Measurements from ENCODE around the gene PGM2L1. TPM values are rescaled to one million over a fixed set of nuclear protein-coding genes. Genes with fewer than 3 reads are reported as not detected.
"Not testable (repeated sequence)": the region's sequence is repeated elsewhere in the genome, so short reads cannot be mapped to it uniquely, and the experiment has no call there.

Gene PGM2L1
- total RNA-seq, 1 donor from 2014 or later = 4.9 TPM

DNA sequence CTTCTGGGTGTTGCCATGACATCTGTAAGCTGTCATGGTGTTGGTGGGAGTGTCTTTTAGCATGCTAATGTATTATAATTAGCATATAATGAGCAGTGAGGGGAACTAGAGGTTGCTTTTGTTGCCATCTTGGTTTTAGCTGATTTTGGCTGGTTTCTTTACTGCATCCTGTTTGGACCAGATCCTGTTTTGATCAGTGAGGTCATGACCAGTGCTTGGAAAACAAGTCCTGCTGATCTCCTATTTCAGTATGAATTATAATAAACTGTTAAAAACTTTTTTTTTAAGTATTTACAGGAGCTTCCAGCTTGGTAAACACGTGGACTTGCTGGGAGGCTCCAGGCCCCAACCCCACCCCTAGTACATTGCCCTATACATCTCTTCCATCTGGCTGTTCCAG, 56.3 kb downstream of the PGM2L1 start:
- DNase-seq = no peak
- no peaks in the 10 kb centered on the region for H3K9me3 Mint-ChIP-seq
- no peak overlapping the region for H3K27ac Mint-ChIP-seq
- intact Hi-C loops (cut with micrococcal nuclease) = no loop called here
- peaks cover 2% of the 10 kb centered on the region for H3K4me1 Mint-ChIP-seq
- H3K36me3 Mint-ChIP-seq (ENCODE audit: low read depth) = peaks cover 10% of the 10 kb centered on the region
- no peak overlapping the region for H3K4me3 Mint-ChIP-seq
- H3K27me3 Mint-ChIP-seq = no peaks in the 10 kb centered on the region

DNA sequence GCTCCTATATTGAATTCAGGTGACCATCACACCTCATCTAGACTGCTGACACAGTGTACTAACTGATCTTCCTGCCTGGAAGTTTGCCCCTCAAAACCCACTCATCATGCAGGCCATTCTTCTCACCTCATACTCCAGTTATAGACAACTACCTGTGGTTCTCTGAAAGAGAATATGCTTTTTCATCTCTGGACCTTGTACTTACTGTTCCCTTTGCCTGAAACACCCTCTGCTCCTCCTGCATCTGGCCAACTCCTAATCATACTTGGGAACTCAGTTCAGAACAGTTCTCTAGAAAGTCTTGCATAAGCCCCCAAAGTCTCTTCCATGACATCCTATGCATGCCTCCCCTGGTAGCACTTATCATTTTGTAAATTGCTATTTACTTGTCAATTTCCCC, 58.6 kb downstream of the PGM2L1 start:
- Mint-ChIP-seq H3K9me3 (no peaks in the 10 kb centered on the region), H3K4me1 (peaks cover 2% of the 10 kb centered on the region), H3K4me3 (no peak overlapping the region), H3K36me3 (ENCODE audit: low read depth) (peaks cover 9% of the 10 kb centered on the region), H3K27me3 (no peaks in the 10 kb centered on the region), H3K27ac (no peak overlapping the region)
- intact Hi-C loops (cut with micrococcal nuclease) = no loop called here
- DNase-seq = no peak

DNA sequence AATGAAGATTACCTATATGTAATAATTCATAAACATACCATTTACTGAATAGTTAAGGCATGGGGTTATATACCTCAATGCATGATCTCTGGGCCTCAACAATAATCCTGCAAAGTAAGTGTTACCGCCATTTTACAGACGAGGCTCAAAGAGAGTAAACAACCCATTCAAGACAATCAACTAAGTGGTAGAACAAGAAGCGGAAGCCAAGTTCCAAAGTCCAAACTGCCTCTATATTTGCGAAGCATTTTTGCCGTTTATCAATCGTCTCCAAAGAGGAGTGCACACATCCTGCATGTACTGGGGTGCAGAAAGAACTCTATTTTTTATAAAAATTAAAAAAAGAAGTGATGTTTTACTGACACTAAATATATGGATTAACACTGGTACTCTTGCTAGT, 59.3 kb downstream of the PGM2L1 start:
- Mint-ChIP-seq H3K36me3 (ENCODE audit: low read depth) (peaks cover 7% of the 10 kb centered on the region), H3K4me3 (no peak overlapping the region), H3K27ac (no peak overlapping the region), H3K9me3 (no peaks in the 10 kb centered on the region), H3K4me1 (peaks cover 2% of the 10 kb centered on the region), H3K27me3 (no peaks in the 10 kb centered on the region)
- no peak for DNase-seq
- intact Hi-C loops (cut with micrococcal nuclease) = no loop called here

GRCh38 chr11:74333193-74333592, 65.0 kb downstream of the PGM2L1 start:
- DNase-seq = no peak
- no peaks in the 10 kb centered on the region for H3K9me3 Mint-ChIP-seq
- no peaks in the 10 kb centered on the region for H3K36me3 Mint-ChIP-seq (ENCODE audit: low read depth)
- intact Hi-C loops (cut with micrococcal nuclease) = no loop called here
- H3K4me3 Mint-ChIP-seq = no peak overlapping the region
- no peaks in the 10 kb centered on the region for H3K27me3 Mint-ChIP-seq
- no peaks in the 10 kb centered on the region for H3K4me1 Mint-ChIP-seq
- no peak overlapping the region for H3K27ac Mint-ChIP-seq

GRCh38 chr11:74332291-74332690, 65.9 kb downstream of the PGM2L1 start:
- Mint-ChIP-seq H3K9me3 (no peaks in the 10 kb centered on the region), H3K36me3 (ENCODE audit: low read depth) (no peaks in the 10 kb centered on the region), H3K4me1 (no peaks in the 10 kb centered on the region), H3K27me3 (no peaks in the 10 kb centered on the region), H3K4me3 (no peak overlapping the region), H3K27ac (no peak overlapping the region)
- no peak for DNase-seq
- intact Hi-C loops (cut with micrococcal nuclease) = no loop called here

DNA sequence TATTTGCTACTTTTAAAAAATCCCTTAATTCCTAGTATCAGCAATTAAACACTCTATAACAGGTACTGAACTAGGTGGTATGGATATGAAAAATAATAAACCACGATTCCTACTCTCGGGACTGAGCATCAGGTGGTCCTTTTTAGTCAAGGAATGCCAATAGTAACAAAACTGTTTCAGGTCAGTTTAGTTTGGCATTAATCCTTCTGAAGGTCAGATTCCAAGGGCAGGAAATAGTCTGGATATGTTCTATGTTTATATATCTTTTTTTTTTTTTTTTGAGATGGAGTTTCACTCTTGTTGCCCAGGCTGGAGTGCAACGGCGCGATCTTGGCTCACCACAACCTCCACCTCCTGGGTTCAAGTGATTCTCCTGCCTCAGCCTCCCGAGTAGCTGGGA, 67.2 kb downstream of the PGM2L1 start:
- H3K36me3 Mint-ChIP-seq (ENCODE audit: low read depth); H3K4me3 Mint-ChIP-seq; intact Hi-C loops (cut with micrococcal nuclease); H3K4me1 Mint-ChIP-seq; H3K9me3 Mint-ChIP-seq; H3K27ac Mint-ChIP-seq; H3K27me3 Mint-ChIP-seq; DNase-seq: not testable (repeated sequence)

GRCh38 chr11:74330075-74330858, 68.0 kb downstream of the PGM2L1 start:
- no peaks in the 10 kb centered on the region for H3K9me3 Mint-ChIP-seq
- DNase-seq = no peak
- intact Hi-C loops (cut with micrococcal nuclease) = no loop called here
- no peaks in the 10 kb centered on the region for H3K36me3 Mint-ChIP-seq (ENCODE audit: low read depth)
- H3K4me1 Mint-ChIP-seq = no peaks in the 10 kb centered on the region
- H3K4me3 Mint-ChIP-seq = no peak overlapping the region
- H3K27me3 Mint-ChIP-seq = no peaks in the 10 kb centered on the region
- no peak overlapping the region for H3K27ac Mint-ChIP-seq

- DNase-seq = no peak
- Mint-ChIP-seq H3K36me3 (ENCODE audit: low read depth) (no peaks in the 10 kb centered on the region), H3K4me3 (no peak overlapping the region), H3K27me3 (peaks cover 8% of the 10 kb centered on the region), H3K4me1 (no peaks in the 10 kb centered on the region), H3K9me3 (no peaks in the 10 kb centered on the region), H3K27ac (no peak overlapping the region)
- intact Hi-C loops (cut with micrococcal nuclease) = no loop called here
Observed at GRCh38 chr11:74327076-74327475, 71.2 kb downstream of the PGM2L1 start.

- Mint-ChIP-seq H3K27me3 (peaks cover 10% of the 10 kb centered on the region), H3K4me1 (no peaks in the 10 kb centered on the region), H3K27ac (no peak overlapping the region), H3K4me3 (no peak overlapping the region), H3K36me3 (ENCODE audit: low read depth) (no peaks in the 10 kb centered on the region), H3K9me3 (no peaks in the 10 kb centered on the region)
- intact Hi-C loops (cut with micrococcal nuclease) = no loop called here
- no peak for DNase-seq
Observed at GRCh38 chr11:74326665-74327064, 71.6 kb downstream of the PGM2L1 start.

DNA sequence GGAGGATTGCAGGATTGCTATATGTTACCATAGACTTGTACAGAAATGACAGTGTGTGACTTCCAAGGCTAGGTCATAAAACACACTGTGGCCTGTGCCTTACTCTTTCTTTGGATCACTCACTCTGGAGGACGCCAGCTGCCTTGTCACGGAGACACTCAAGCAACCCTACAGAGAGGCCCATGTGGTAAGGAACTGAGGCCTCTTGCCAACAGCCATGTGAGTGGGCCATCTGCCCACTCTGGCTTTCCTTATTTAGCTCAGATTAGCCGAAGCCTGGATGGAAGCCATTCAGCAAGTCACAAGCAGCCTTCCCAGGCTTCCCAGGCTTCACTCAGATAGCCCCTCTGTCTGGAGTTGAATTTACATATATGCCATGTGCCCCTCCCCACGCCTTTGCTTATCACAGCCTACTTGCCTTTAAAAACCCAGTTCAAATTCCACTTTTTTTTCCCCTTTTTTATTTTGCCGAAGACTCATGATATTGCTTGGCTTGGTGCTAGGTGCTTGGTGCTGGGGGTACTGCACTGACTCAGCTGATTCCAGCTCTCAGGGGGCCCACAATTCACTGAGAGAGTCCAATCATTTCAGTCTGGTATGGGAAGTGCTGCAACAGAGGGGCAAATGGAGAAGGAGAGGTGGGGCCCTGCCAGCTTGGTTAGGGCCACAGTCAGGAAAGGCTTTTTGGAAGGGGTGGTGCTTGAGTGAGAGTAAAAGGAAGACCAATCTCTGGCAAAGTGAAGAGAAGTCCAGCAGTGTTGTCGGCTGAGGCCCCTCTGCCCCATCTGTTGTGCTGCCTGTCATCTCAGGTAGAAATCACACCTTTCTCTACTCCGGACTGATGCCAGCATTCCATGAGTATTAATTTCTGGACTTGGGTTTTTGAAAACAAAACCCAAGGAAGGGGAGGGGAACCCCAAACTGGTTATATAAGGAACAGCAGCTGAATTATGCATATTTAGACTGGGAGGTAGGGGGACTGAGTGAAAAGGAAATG, 72.3 kb downstream of the PGM2L1 start:
- Mint-ChIP-seq H3K9me3 (no peaks in the 10 kb centered on the region), H3K4me1 (no peaks in the 10 kb centered on the region), H3K27ac (no peak overlapping the region), H3K36me3 (ENCODE audit: low read depth) (no peaks in the 10 kb centered on the region), H3K27me3 (peaks cover 10% of the 10 kb centered on the region), H3K4me3 (no peak overlapping the region)
- intact Hi-C loops (cut with micrococcal nuclease) = no loop called here
- no peak for DNase-seq

DNA sequence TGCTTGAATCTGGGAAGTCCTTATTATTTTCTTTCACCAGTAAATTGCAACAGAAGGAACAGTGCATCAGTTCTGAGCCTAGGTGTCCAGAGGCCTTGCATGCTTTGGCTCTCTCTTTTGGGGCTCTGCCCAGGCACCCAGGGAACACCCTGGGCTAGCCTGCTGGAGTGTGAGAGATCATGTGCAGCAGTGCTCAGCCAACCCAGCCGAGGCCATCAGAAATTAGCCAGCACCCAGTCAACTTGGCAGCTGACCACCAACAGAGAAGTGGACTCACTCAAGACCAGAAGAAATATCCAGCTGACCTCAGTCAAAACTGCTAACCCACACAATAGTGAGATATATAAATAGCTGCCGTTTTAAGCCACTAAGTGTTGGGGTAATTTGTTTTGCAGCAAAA, 75.6 kb downstream of the PGM2L1 start:
- no peak for DNase-seq
- Mint-ChIP-seq H3K4me3 (no peak overlapping the region), H3K9me3 (peaks cover 4% of the 10 kb centered on the region), H3K36me3 (ENCODE audit: low read depth) (no peaks in the 10 kb centered on the region), H3K27ac (no peak overlapping the region), H3K27me3 (peaks cover 17% of the 10 kb centered on the region), H3K4me1 (peaks cover 2% of the 10 kb centered on the region)
- intact Hi-C loops (cut with micrococcal nuclease) = loop anchor here (5.0 kb wide), 1 partner anchor 65 kb away; no protein-coding TSS in a partner anchor

DNA sequence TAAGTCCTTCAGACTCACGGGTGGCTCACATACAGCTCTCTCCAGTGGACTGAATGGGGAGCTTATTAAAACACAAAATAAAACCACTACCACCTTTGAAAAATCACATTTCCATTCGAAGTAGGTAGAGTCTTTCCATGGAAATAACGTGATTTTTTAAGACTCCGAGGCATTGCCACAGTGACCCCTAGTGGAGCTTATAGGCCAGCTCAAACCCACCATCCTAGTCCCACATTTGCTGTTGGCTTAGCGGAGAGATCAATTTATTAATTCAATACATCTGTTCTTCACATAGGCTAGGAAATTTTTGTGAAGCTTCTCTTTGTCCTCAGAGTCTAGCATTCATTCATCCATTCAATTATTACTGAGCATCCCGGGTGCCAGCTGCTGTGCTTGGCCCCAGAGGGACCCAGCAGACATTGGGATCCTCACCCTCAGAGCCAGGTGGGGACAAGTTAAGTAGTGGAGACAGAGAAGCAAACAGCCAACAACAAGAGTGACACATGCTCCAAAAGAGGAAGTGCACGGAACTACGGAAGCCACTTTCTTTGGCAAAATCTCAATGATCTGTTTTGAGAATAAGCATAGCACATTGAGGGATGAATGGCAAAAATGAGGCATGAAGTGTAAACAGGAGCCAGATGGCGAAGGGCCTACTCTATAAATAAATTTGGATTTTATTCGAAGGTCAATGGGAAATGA, 76.6 kb downstream of the PGM2L1 start:
- Mint-ChIP-seq H3K4me3 (no peak overlapping the region), H3K27me3 (peaks cover 23% of the 10 kb centered on the region), H3K27ac (no peak overlapping the region), H3K9me3 (peaks cover 14% of the 10 kb centered on the region), H3K36me3 (ENCODE audit: low read depth) (peaks cover 3% of the 10 kb centered on the region), H3K4me1 (peaks cover 2% of the 10 kb centered on the region)
- peak; percentile 71 for DNase-seq
- intact Hi-C loops (cut with micrococcal nuclease) = loop anchor here (2.0 to 5.0 kb wide), 2 partner anchors 64 to 357 kb away; no protein-coding TSS in a partner anchor

- DNase-seq = no peak
- Mint-ChIP-seq H3K4me3 (no peak overlapping the region), H3K27ac (no peak overlapping the region), H3K9me3 (peaks cover 16% of the 10 kb centered on the region), H3K4me1 (peaks cover 2% of the 10 kb centered on the region), H3K36me3 (ENCODE audit: low read depth) (peaks cover 3% of the 10 kb centered on the region), H3K27me3 (peaks cover 23% of the 10 kb centered on the region)
- intact Hi-C loops (cut with micrococcal nuclease) = loop anchor here (2.0 to 5.0 kb wide), 2 partner anchors 63 to 356 kb away; no protein-coding TSS in a partner anchor
Observed at GRCh38 chr11:74320538-74320937, 77.7 kb downstream of the PGM2L1 start.

Measured in activated CD4-positive, alpha-beta T cell treated with anti-CD3 and anti-CD28 coated beads, Interleukin-2, amount 10 ng/mL, durations not matched to agents 24 days and 14 days (primary cell).